Spleen (tissue), 7 donors: Measurements from ENCODE around the gene ALKBH8.

ENCODE experiments used
- POLR2A ChIP-seq, 3 donors: fragments of 450-650 bp; IDR thresholded peaks; one replicate each; pipeline ENCODE4 v1.5.1; 2017; ENCODE audit warnings: antibody characterized with exemption in 3 of 3, mild to moderate bottlenecking in 1 of 3
- TF ChIP-seq, protein P1 (sequence below), 11 experiments: fragments of 200-600 bp in 7 of 11; fragments of 450-650 bp in 4 of 11; sonication (generic) in 4 of 11; IDR thresholded peaks in 8 of 11; conservative IDR thresholded peaks in 3 of 11; 1 replicate in 7 of 11; 2 replicates in 4 of 11; pipeline versions ENCODE4 v1.4.0 to v1.8.0; 2016 to 2021; ENCODE audit warnings: antibody characterized with exemption in 11 of 11, inconsistent platforms in 4 of 11, mild to moderate bottlenecking in 1 of 11
- donor health status: DM: no; HTN: no; CAD: no; lungs with moderate emphysema.
- donor health status: DM: no; HTN: no; CAD: no.
- donor health status: DM: no; HTN: no; CAD: no.

DNA sequence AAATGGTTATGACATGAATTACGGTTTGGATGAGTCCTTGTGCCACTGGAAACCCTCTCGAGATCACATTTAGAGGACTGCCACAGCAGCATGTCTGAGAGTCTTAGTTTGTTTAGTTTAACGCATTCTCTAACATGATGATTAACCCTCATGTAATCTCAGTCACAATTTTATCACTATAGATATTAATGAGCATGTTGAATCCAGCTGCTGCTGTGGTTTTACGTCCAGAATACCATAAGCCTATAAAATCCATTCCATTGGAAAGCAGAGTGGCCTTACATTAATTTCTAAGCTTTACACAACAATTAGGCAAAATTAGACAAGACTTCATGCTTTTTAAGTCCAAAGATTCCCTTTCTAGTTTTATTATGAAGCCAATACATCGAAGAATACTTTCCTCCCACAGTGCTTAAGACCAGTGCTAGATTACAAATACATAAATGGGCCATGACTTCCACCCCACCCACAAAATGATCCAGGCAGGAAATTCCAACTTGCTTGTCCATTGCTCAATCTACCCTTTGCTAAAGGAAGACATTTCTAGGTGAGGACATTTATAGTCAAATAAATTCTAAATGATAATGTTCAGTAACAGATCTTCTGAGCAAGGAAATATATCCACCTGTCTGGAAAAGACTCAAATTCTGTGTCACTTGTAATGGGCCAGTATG is 21.9 kb upstream of the ALKBH8 start:
- TF ChIP-seq, protein P1, sequence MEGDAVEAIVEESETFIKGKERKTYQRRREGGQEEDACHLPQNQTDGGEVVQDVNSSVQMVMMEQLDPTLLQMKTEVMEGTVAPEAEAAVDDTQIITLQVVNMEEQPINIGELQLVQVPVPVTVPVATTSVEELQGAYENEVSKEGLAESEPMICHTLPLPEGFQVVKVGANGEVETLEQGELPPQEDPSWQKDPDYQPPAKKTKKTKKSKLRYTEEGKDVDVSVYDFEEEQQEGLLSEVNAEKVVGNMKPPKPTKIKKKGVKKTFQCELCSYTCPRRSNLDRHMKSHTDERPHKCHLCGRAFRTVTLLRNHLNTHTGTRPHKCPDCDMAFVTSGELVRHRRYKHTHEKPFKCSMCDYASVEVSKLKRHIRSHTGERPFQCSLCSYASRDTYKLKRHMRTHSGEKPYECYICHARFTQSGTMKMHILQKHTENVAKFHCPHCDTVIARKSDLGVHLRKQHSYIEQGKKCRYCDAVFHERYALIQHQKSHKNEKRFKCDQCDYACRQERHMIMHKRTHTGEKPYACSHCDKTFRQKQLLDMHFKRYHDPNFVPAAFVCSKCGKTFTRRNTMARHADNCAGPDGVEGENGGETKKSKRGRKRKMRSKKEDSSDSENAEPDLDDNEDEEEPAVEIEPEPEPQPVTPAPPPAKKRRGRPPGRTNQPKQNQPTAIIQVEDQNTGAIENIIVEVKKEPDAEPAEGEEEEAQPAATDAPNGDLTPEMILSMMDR (IDR thresholded peaks at IDR 0.05 in 8 of 11, conservative IDR thresholded peaks at IDR 0.05 in 3 of 11) = no peak
- no peak for TF ChIP-seq POLR2A (IDR thresholded peaks at IDR 0.05)
